GM21723 (cell line): Measurements from ENCODE around the gene SDK1.
"Not testable (repeated sequence)": the region's sequence is repeated elsewhere in the genome, so short reads cannot be mapped to it uniquely, and the experiment has no call there.

Source experiments
- ATAC-seq: cut with Tn5 transposase; IDR thresholded peaks from one replicate; pipeline ENCODE4 v1.9.1; 2021; ENCODE audit warnings: mild to moderate bottlenecking, moderate library complexity; ENCODE audit not compliant: unreplicated experiment

The SDK1 gene

GRCh38 chr7:3648276-3648675 is 347.2 kb downstream of the SDK1 start:
- no peak for ATAC-seq

- no peak for ATAC-seq
These were observed 348.2 kb downstream of the SDK1 start for GRCh38 chr7:3649250-3649649.

GRCh38 chr7:3649678-3650440 is 348.8 kb downstream of the SDK1 start:
- no peak for ATAC-seq

GRCh38 chr7:3650844-3651243 is 349.8 kb downstream of the SDK1 start:
- no peak for ATAC-seq

- ATAC-seq = no peak
These were observed 354.6 kb downstream of the SDK1 start for GRCh38 chr7:3655635-3656034.

GRCh38 chr7:3657206-3657605 is 356.2 kb downstream of the SDK1 start:
- ATAC-seq = no peak

GRCh38 chr7:3668743-3669142 is 367.7 kb downstream of the SDK1 start:
- no peak for ATAC-seq

GRCh38 chr7:3670898-3671297 is 369.8 kb downstream of the SDK1 start:
- ATAC-seq = no peak

GRCh38 chr7:3673524-3673923 is 372.5 kb downstream of the SDK1 start:
- ATAC-seq = no peak

GRCh38 chr7:3678314-3678810 is 377.3 kb downstream of the SDK1 start:
- ATAC-seq = no peak

GRCh38 chr7:3682028-3682710 is 381.1 kb downstream of the SDK1 start:
- no peak for ATAC-seq

- no peak for ATAC-seq
These were observed 382.8 kb downstream of the SDK1 start for GRCh38 chr7:3683546-3684539.

GRCh38 chr7:3688071-3688470 is 387.0 kb downstream of the SDK1 start:
- no peak for ATAC-seq

GRCh38 chr7:3688842-3689241 is 387.8 kb downstream of the SDK1 start:
- no peak for ATAC-seq

- no peak for ATAC-seq
These were observed 390.6 kb downstream of the SDK1 start for GRCh38 chr7:3691478-3692158.

- ATAC-seq = no peak
These were observed 394.6 kb downstream of the SDK1 start for GRCh38 chr7:3695602-3696001.

GRCh38 chr7:3696113-3696512 is 395.1 kb downstream of the SDK1 start:
- no peak for ATAC-seq

GRCh38 chr7:3697472-3697871 is 396.4 kb downstream of the SDK1 start:
- no peak for ATAC-seq

GRCh38 chr7:3705258-3705657 is 404.2 kb downstream of the SDK1 start:
- no peak for ATAC-seq

- ATAC-seq = not testable (repeated sequence)
These were observed 405.0 kb downstream of the SDK1 start for GRCh38 chr7:3706091-3706490.

- no peak for ATAC-seq
These were observed 409.1 kb downstream of the SDK1 start for GRCh38 chr7:3710122-3710521.
